NT2/D1 (cell line): ENCODE data around the gene GNAL.

Experiments
- DNase-seq: peaks from one replicate; pipeline ENCODE4 v3.0.0-alpha.2; 2011; ENCODE audit warnings: low read depth, low spot score
- H3K27me3 ChIP-seq: 2 replicates; pipeline ENCODE4 v1.6.0; 2011; ENCODE audit warnings: mild to moderate bottlenecking; ENCODE audit not compliant: insufficient read length, insufficient read depth
- H3K36me3 ChIP-seq: 2 replicates; pipeline ENCODE4 v1.6.1; 2011; ENCODE audit warnings: mild to moderate bottlenecking, low read length, mixed read lengths; ENCODE audit not compliant: insufficient read depth, insufficient read length
- H3K4me1 ChIP-seq: 2 replicates; pipeline ENCODE4 v1.5.1; 2011; ENCODE audit not compliant: insufficient read depth, insufficient read length
- H3K4me3 ChIP-seq: 2 replicates; pipeline ENCODE4 v1.5.1; 2011; ENCODE audit warnings: low read depth; ENCODE audit not compliant: insufficient read length
- H3K9ac ChIP-seq: 2 replicates; pipeline ENCODE4 v1.6.0; 2011; ENCODE audit warnings: low read depth; ENCODE audit not compliant: insufficient read length
- H3K9me3 ChIP-seq: 2 replicates; pipeline ENCODE4 v1.5.1; 2011; ENCODE audit warnings: mild to moderate bottlenecking, low read length; ENCODE audit not compliant: insufficient read depth
- SUZ12 ChIP-seq: IDR thresholded peaks from 2 replicates; pipeline ENCODE4 v1.6.1; 2011; ENCODE audit not compliant: insufficient read length, insufficient read depth; ENCODE audit errors: extremely low read depth
- YY1 ChIP-seq: IDR thresholded peaks from 2 replicates; pipeline ENCODE4 v1.6.1; 2011; ENCODE audit not compliant: insufficient read length, insufficient read depth
- ZNF274 ChIP-seq: IDR thresholded peaks from 2 replicates; pipeline ENCODE4 v1.6.1; 2011; ENCODE audit warnings: mild to moderate bottlenecking, low read depth, low read length

The GNAL gene

GRCh38 chr18:11877497-11878135 lies 188.6 kb downstream of the GNAL start:
- no peak for DNase-seq
- H3K9ac ChIP-seq: no peak overlapping the region
- no peak for TF ChIP-seq SUZ12
- no peak for TF ChIP-seq ZNF274
- TF ChIP-seq YY1: no peak
- H3K4me3 ChIP-seq: no peak overlapping the region
- no peaks in the 10 kb centered on the region for H3K27me3 ChIP-seq
- H3K9me3 ChIP-seq: peaks cover 6% of the 10 kb centered on the region; the same call in 1 of the 2 replicates
- no peaks in the 10 kb centered on the region for H3K4me1 ChIP-seq
- H3K36me3 ChIP-seq: peaks cover 14% of the 10 kb centered on the region

- no peaks in the 10 kb centered on the region for H3K27me3 ChIP-seq
- H3K36me3 ChIP-seq: peaks cover 21% of the 10 kb centered on the region
- H3K9ac ChIP-seq: no peak overlapping the region
- no peak for TF ChIP-seq SUZ12
- no peak for TF ChIP-seq ZNF274
- TF ChIP-seq YY1: no peak
- no peaks in the 10 kb centered on the region for H3K9me3 ChIP-seq
- H3K4me1 ChIP-seq: no peaks in the 10 kb centered on the region
- no peak for DNase-seq
- H3K4me3 ChIP-seq: no peak overlapping the region
Observed at GRCh38 chr18:11880586-11881304, 191.7 kb downstream of the GNAL start.

- Histone ChIP-seq H3K4me3 (no peak overlapping the region), H3K36me3 (peaks cover 31% of the 10 kb centered on the region)
- TF ChIP-seq ZNF274 (no peak), SUZ12 (no peak), YY1 (no peak)
Observed at GRCh38 chr18:11882636-11883035, 193.6 kb downstream of the GNAL start.

GRCh38 chr18:11883153-11883552 lies 194.1 kb downstream of the GNAL start:
- Histone ChIP-seq H3K4me3 (no peak overlapping the region), H3K36me3 (peaks cover 35% of the 10 kb centered on the region), H3K9me3 (no peaks in the 10 kb centered on the region), H3K27me3 (no peaks in the 10 kb centered on the region), H3K9ac (no peak overlapping the region), H3K4me1 (no peaks in the 10 kb centered on the region)
- TF ChIP-seq YY1 (no peak), SUZ12 (no peak), ZNF274 (no peak)
- no peak for DNase-seq

More at GRCh38 chr18:11882636-11883035, 193.6 kb downstream of the GNAL start:
- no peak overlapping the region for H3K9ac ChIP-seq
- no peak for DNase-seq
- H3K4me1 ChIP-seq: no peaks in the 10 kb centered on the region
- H3K9me3 ChIP-seq: no peaks in the 10 kb centered on the region
- H3K27me3 ChIP-seq: no peaks in the 10 kb centered on the region

- H3K9ac ChIP-seq: no peak overlapping the region
Observed at GRCh38 chr18:11884396-11885030, 195.4 kb downstream of the GNAL start.

GRCh38 chr18:11885278-11885947 lies 196.3 kb downstream of the GNAL start:
- H3K4me3 ChIP-seq: no peak overlapping the region
- H3K4me1 ChIP-seq: no peaks in the 10 kb centered on the region
- H3K36me3 ChIP-seq: peaks cover 37% of the 10 kb centered on the region
- H3K9ac ChIP-seq: no peak overlapping the region
- DNase-seq: no peak
- no peaks in the 10 kb centered on the region for H3K9me3 ChIP-seq
- TF ChIP-seq YY1 (no peak), SUZ12 (no peak), ZNF274 (no peak)
- H3K27me3 ChIP-seq: no peaks in the 10 kb centered on the region

More at GRCh38 chr18:11884396-11885030, 195.4 kb downstream of the GNAL start:
- H3K4me3 ChIP-seq: no peak overlapping the region
- H3K36me3 ChIP-seq: peaks cover 37% of the 10 kb centered on the region
- no peaks in the 10 kb centered on the region for H3K9me3 ChIP-seq
- no peaks in the 10 kb centered on the region for H3K4me1 ChIP-seq
- no peak for DNase-seq
- H3K27me3 ChIP-seq: no peaks in the 10 kb centered on the region
- TF ChIP-seq SUZ12 (no peak), YY1 (no peak)

GRCh38 chr18:11886577-11887110 lies 197.6 kb downstream of the GNAL start:
- Histone ChIP-seq H3K27me3 (no peaks in the 10 kb centered on the region), H3K4me3 (no peak overlapping the region), H3K9me3 (no peaks in the 10 kb centered on the region), H3K4me1 (no peaks in the 10 kb centered on the region), H3K36me3 (peaks cover 31% of the 10 kb centered on the region), H3K9ac (no peak overlapping the region)
- DNase-seq: no peak
- TF ChIP-seq ZNF274 (no peak), SUZ12 (no peak), YY1 (no peak)
